Measurements from ENCODE around the gene SORCS3. TPM values are rescaled to one million over a fixed set of nuclear protein-coding genes. Genes with fewer than 3 reads are reported as not detected.

SORCS3 gene
- total RNA-seq, 4 donors from 2014 or later, result not detected

GRCh38 chr10:104663563-104663962, 22.5 kb downstream of the SORCS3 start:
- no peak overlapping the region for H3K27ac ChIP-seq
- H3K9me3 ChIP-seq, result no peaks in the 10 kb centered on the region
- TF ChIP-seq CTCF (IDR thresholded peaks at IDR 0.05), result no peak
- no peak for TF ChIP-seq POLR2A (IDR thresholded peaks at IDR 0.05)
- DNase-seq, result no peak
- H3K36me3 ChIP-seq, result no peaks in the 10 kb centered on the region
- H3K4me3 ChIP-seq (replicated peaks in 1 of 3), result no peak overlapping the region
- intact Hi-C loops (cut with DNase I), result no loop called here
- H3K27me3 ChIP-seq, result no peaks in the 10 kb centered on the region
- H3K4me1 ChIP-seq, result no peaks in the 10 kb centered on the region
- 84 to 85% methylated on average over 3 of the region's 3 CpGs for WGBS, 2 donors

DNA sequence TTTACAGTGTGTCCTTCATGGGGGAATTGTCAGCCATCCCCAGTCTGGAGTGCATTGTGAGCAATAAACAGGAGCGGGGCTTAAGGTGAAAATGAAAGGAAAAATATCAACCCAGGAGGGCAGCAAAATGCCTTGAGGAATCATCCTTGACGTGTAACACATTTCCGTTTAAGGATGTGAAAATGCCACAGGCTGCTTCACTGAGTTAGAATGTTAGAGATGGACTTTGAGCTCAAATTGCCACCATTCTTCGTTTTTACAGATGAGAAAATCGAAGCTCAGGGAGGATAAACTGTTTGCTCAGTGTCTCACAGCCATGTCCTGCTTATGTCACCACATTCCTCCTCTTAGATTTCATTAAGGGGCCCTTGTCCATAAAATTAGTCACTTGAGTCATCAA, 23.1 kb downstream of the SORCS3 start:
- Histone ChIP-seq H3K36me3 (no peaks in the 10 kb centered on the region), H3K27ac (no peak overlapping the region), H3K4me1 (no peaks in the 10 kb centered on the region), H3K4me3 (replicated peaks in 1 of 3) (no peak overlapping the region), H3K9me3 (no peaks in the 10 kb centered on the region), H3K27me3 (no peaks in the 10 kb centered on the region)
- no peak for DNase-seq
- TF ChIP-seq CTCF (IDR thresholded peaks at IDR 0.05) (no peak), POLR2A (IDR thresholded peaks at IDR 0.05) (no peak)
- WGBS, 2 donors, result 68 to 81% methylated on average over 5 of the region's 5 CpGs
- intact Hi-C loops (cut with DNase I), result no loop called here

- Histone ChIP-seq H3K27ac (no peak overlapping the region), H3K36me3 (no peaks in the 10 kb centered on the region), H3K4me3 (replicated peaks in 1 of 3) (no peak overlapping the region), H3K4me1 (no peaks in the 10 kb centered on the region), H3K9me3 (no peaks in the 10 kb centered on the region), H3K27me3 (no peaks in the 10 kb centered on the region)
- no peak for DNase-seq
- WGBS, 2 donors, result 83 to 84% methylated on average over 4 of the region's 4 CpGs
- TF ChIP-seq CTCF (IDR thresholded peaks at IDR 0.05) (no peak), POLR2A (IDR thresholded peaks at IDR 0.05) (no peak)
- intact Hi-C loops (cut with DNase I), result no loop called here
Measured at GRCh38 chr10:104665174-104665573, 24.1 kb downstream of the SORCS3 start.

DNA sequence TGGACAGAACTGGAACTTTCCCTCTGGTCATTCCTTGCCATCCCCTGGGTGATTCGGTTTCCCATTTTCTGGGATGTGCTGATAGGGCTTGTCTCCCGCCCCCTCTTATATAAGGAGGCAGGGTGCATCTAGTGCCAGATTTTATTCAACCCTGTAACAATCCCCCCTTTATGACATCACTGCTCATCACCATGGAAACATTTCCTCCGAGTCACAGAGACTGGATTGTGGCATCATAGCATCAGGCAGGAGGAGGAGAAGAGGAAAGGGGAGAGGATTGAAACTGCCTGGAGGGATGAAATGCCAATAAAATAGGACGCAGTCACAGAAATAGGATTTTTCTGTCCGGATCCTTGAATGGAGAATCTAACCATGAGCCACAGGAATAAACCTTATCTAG, 25.0 kb downstream of the SORCS3 start:
- intact Hi-C loops (cut with DNase I), result no loop called here
- 71 to 82% methylated on average over 5 of the region's 5 CpGs for WGBS, 2 donors
- Histone ChIP-seq H3K27ac (no peak overlapping the region), H3K4me3 (replicated peaks in 1 of 3) (no peak overlapping the region), H3K27me3 (no peaks in the 10 kb centered on the region), H3K36me3 (no peaks in the 10 kb centered on the region), H3K4me1 (no peaks in the 10 kb centered on the region), H3K9me3 (no peaks in the 10 kb centered on the region)
- no peak for DNase-seq
- no peak for TF ChIP-seq CTCF (IDR thresholded peaks at IDR 0.05)
- no peak for TF ChIP-seq POLR2A (IDR thresholded peaks at IDR 0.05)

- no peaks in the 10 kb centered on the region for H3K9me3 ChIP-seq
- WGBS, 2 donors, result 90 to 100% methylated on average over 1 of the region's 1 CpG
- intact Hi-C loops (cut with DNase I), result no loop called here
- no peaks in the 10 kb centered on the region for H3K27me3 ChIP-seq
- DNase-seq, result no peak
- H3K4me3 ChIP-seq (replicated peaks in 1 of 3), result no peak overlapping the region
- no peaks in the 10 kb centered on the region for H3K4me1 ChIP-seq
- TF ChIP-seq POLR2A (IDR thresholded peaks at IDR 0.05) (no peak), CTCF (IDR thresholded peaks at IDR 0.05) (no peak)
- no peaks in the 10 kb centered on the region for H3K36me3 ChIP-seq
- H3K27ac ChIP-seq, result no peak overlapping the region
Measured at GRCh38 chr10:104676874-104677273, 35.8 kb downstream of the SORCS3 start.
